Measurements from ENCODE around the gene ASGR2. TPM values are rescaled to one million over a fixed set of nuclear protein-coding genes. Genes with fewer than 3 reads are reported as not detected.
"Not testable (repeated sequence)": the region's sequence is repeated elsewhere in the genome, so short reads cannot be mapped to it uniquely, and the experiment has no call there.

Gene ASGR2
- total and polyA plus RNA-seq, 2 donors (not counting 1 experiment from before 2014, with no cell fraction given) = not detected

DNA sequence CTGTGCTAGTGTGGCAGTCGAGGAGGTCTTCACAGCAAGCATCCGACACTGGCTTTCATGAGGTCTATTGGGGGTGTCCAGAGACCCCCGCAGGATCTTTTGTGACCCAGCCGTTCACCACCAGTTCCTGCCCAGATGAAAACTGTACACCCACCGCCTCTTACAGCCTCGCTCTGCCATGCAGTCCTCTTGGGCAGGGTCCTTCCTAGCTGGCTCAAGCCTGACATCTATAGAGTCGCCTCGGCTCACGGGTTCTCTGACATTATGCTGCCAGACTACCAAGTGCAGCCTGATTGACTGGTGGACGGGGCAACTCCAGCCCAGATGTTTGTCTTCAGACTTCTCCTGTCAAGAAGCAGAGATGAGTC, 20.0 kb downstream of the ASGR2 start:
- H3K27me3 ChIP-seq (ENCODE audit: control insufficient read depth, insufficient read depth, low read length) = no peaks in the 10 kb centered on the region
- no peak for DNase-seq (ENCODE audit: low read depth in 2 of 2)

DNA sequence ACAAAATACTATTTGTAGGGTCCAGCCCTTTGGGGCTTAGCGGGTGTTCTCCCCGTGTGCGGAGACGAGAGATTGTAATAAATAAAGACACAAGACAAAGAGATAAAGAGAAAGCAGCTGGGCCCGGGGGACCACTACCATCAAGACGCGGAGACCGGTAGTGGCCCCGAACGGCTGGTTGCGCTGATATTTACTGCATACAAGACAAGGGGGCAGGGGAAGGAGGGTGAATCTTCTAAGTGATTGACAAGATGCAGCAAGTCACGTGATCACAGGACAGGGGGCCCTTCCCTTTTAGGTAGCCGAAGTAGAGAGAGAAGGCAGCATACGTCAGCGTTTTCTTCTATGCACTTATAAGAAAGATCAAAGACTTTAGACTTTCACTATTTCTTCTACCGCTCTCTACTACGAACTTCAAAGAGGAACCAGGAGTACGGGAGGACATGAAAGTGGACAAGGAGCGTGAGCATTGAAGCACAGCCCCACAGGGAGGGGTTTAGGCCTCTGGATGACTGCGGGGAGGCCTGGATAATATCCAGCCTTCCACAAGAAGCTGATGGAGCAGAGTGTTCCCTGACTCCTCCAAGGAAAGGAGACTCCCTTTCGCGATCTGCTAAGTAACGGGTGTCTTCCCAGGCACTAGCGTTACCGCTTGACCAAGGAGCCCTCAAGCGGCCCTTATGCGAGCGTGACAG, 23.2 kb downstream of the ASGR2 start:
- not testable (repeated sequence) for H3K27me3 ChIP-seq (ENCODE audit: control insufficient read depth, insufficient read depth, low read length); H3K4me3 ChIP-seq (replicated peaks in 1 of 4; ENCODE audit: control extremely low read depth in 1 of 4, insufficient read depth in 1 of 4, low read depth in 3 of 4, low read length in 4 of 4)

More for the DNA sequence above, 20.0 kb downstream of the ASGR2 start:
- H3K4me3 ChIP-seq (replicated peaks in 1 of 4; ENCODE audit: control extremely low read depth in 1 of 4, insufficient read depth in 1 of 4, low read depth in 3 of 4, low read length in 4 of 4) = no peak overlapping the region
- H4K20me1 ChIP-seq (ENCODE audit: control insufficient read depth, extremely low read depth, insufficient read depth, low read length) = no peaks in the 10 kb centered on the region
- H3K4me1 ChIP-seq (ENCODE audit: control insufficient read depth, extremely low read depth, insufficient read depth, low read length) = no peaks in the 10 kb centered on the region
- no peak overlapping the region for H2AFZ ChIP-seq (ENCODE audit: low read length)
- H3K79me2 ChIP-seq (ENCODE audit: control insufficient read depth, insufficient read depth, low read length) = no peaks in the 10 kb centered on the region
- no peaks in the 10 kb centered on the region for H3K36me3 ChIP-seq (ENCODE audit: control insufficient read depth, insufficient read depth, low read length)
- no peaks in the 10 kb centered on the region for H3K9me3 ChIP-seq (ENCODE audit: control insufficient read depth, insufficient read depth, low read depth, low read length)
- H3K4me2 ChIP-seq (ENCODE audit: extremely low read depth, insufficient read depth, low read length) = no peak overlapping the region
- H3K27ac ChIP-seq (ENCODE audit: insufficient read depth, low read length) = no peak overlapping the region
- no peak overlapping the region for H3K9ac ChIP-seq (ENCODE audit: insufficient read depth, low read length)
- TF ChIP-seq CTCF (conservative IDR thresholded peaks at IDR 0.05 in 1 of 2, IDR thresholded peaks at IDR 0.05 in 1 of 2; ENCODE audit: low read depth in 1 of 2, low read length in 2 of 2) = no peak
- TF ChIP-seq EZH2 (IDR thresholded peaks at IDR 0.05; ENCODE audit: low read length, missing control alignments) = no peak

DNA sequence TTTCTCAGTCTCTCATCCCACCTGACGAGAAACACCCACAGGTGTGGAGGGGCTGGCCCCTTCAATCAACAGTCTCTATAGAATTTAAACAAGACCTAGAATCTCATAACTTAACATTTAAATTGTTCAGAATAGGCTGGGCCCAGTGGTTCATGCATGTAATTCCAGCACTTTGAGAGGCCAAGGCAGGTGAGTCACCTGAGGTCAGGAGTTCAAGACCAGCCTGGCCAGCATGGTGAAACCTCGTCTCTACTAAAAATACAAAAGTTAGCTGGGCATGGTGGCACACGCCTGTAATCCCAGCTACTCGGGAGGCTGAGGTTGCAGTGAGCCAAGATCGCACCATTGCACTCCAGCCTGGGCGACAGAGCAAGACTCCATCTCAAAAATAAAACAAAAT, 25.1 kb downstream of the ASGR2 start:
- H3K36me3 ChIP-seq (ENCODE audit: control insufficient read depth, insufficient read depth, low read length); H3K79me2 ChIP-seq (ENCODE audit: control insufficient read depth, insufficient read depth, low read length); H4K20me1 ChIP-seq (ENCODE audit: control insufficient read depth, extremely low read depth, insufficient read depth, low read length); DNase-seq (ENCODE audit: low read depth in 2 of 2); H3K4me1 ChIP-seq (ENCODE audit: control insufficient read depth, extremely low read depth, insufficient read depth, low read length); H3K4me3 ChIP-seq (replicated peaks in 1 of 4; ENCODE audit: control extremely low read depth in 1 of 4, insufficient read depth in 1 of 4, low read depth in 3 of 4, low read length in 4 of 4); H3K9me3 ChIP-seq (ENCODE audit: control insufficient read depth, insufficient read depth, low read depth, low read length); H3K27ac ChIP-seq (ENCODE audit: insufficient read depth, low read length); H3K4me2 ChIP-seq (ENCODE audit: extremely low read depth, insufficient read depth, low read length); H3K9ac ChIP-seq (ENCODE audit: insufficient read depth, low read length); H3K27me3 ChIP-seq (ENCODE audit: control insufficient read depth, insufficient read depth, low read length); H2AFZ ChIP-seq (ENCODE audit: low read length): not testable (repeated sequence)

More for the DNA sequence above, 23.2 kb downstream of the ASGR2 start:
- not testable (repeated sequence) for H2AFZ ChIP-seq (ENCODE audit: low read length); H3K79me2 ChIP-seq (ENCODE audit: control insufficient read depth, insufficient read depth, low read length); H3K4me1 ChIP-seq (ENCODE audit: control insufficient read depth, extremely low read depth, insufficient read depth, low read length); H3K36me3 ChIP-seq (ENCODE audit: control insufficient read depth, insufficient read depth, low read length); H3K9me3 ChIP-seq (ENCODE audit: control insufficient read depth, insufficient read depth, low read depth, low read length); H3K4me2 ChIP-seq (ENCODE audit: extremely low read depth, insufficient read depth, low read length); DNase-seq (ENCODE audit: low read depth in 2 of 2); H4K20me1 ChIP-seq (ENCODE audit: control insufficient read depth, extremely low read depth, insufficient read depth, low read length); H3K27ac ChIP-seq (ENCODE audit: insufficient read depth, low read length); H3K9ac ChIP-seq (ENCODE audit: insufficient read depth, low read length)

- H2AFZ ChIP-seq (ENCODE audit: low read length); H3K79me2 ChIP-seq (ENCODE audit: control insufficient read depth, insufficient read depth, low read length); H3K9me3 ChIP-seq (ENCODE audit: control insufficient read depth, insufficient read depth, low read depth, low read length); H3K4me3 ChIP-seq (replicated peaks in 1 of 4; ENCODE audit: control extremely low read depth in 1 of 4, insufficient read depth in 1 of 4, low read depth in 3 of 4, low read length in 4 of 4); H3K36me3 ChIP-seq (ENCODE audit: control insufficient read depth, insufficient read depth, low read length); H3K27ac ChIP-seq (ENCODE audit: insufficient read depth, low read length); H3K4me1 ChIP-seq (ENCODE audit: control insufficient read depth, extremely low read depth, insufficient read depth, low read length); H3K27me3 ChIP-seq (ENCODE audit: control insufficient read depth, insufficient read depth, low read length); H3K4me2 ChIP-seq (ENCODE audit: extremely low read depth, insufficient read depth, low read length); DNase-seq (ENCODE audit: low read depth in 2 of 2); H3K9ac ChIP-seq (ENCODE audit: insufficient read depth, low read length); H4K20me1 ChIP-seq (ENCODE audit: control insufficient read depth, extremely low read depth, insufficient read depth, low read length): not testable (repeated sequence)
These were observed 26.2 kb downstream of the ASGR2 start for GRCh38 chr17:7088442-7088841.

Data from fibroblast of lung (primary cell).